HG03442 (cell line): ENCODE measurements around the gene HS2ST1.

Experiments used
- ATAC-seq: cut with Tn5 transposase; IDR thresholded peaks from one replicate; pipeline ENCODE4 v1.9.1; 2021; ENCODE audit warnings: mild to moderate bottlenecking, moderate library complexity; ENCODE audit not compliant: unreplicated experiment

HS2ST1 gene

DNA sequence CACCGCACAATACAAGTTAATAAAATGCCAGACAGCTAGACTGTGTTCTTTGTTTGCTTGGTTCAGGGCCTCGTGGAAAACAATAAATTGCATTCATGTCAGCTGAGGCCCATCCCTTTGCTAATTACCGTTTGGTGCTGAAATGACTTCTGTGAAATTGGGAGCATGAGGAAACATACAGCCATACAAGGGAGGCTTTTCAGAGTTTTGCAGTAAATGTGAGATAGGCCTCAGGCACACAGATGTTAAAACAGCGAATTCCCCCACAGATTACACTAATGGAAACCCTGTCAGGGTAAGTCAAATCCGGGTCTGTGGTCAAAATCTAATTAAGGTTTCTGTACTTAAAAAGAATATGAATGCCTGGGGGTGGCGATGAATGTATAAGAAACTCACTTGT lies 240.7 kb downstream of the HS2ST1 start:
- no peak for ATAC-seq

DNA sequence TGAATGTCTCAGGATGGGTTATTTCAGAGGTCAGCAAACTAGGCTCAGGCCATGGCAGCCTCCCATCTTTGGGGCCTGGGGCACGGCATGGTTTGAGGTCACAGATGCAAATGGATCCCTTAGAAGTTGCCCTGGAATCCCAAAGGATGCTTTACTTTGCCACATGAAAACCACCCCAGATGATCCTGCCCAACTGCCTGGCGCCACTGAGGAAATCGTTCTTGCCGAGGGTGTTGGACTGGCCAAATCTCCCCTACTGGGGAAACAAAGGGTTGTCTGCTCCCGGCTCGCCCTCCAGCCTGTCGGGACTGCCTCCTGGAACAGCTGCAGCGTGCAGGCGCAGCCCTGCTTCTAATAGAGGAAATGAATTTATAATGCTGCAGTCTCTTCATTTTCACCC lies 241.2 kb downstream of the HS2ST1 start:
- ATAC-seq = no peak

DNA sequence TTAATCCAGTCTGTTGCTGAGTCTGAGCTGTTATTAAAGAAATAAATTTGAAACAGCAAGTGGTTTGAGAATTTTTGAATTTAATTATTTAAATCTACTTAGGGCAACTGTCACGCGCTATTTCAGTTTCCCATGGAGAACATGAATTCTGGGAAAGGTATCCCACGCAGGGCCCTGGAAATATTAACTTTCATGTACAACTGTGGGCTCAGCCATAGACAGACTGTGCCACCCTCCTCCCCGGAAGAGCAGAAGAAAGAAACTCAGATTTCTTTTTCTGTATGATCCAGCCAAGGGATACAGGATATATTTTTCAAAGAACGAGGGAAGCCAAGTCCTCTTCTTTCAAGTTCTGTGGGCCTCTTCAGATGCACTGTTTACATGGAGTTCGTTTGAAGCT lies 241.7 kb downstream of the HS2ST1 start:
- no peak for ATAC-seq

DNA sequence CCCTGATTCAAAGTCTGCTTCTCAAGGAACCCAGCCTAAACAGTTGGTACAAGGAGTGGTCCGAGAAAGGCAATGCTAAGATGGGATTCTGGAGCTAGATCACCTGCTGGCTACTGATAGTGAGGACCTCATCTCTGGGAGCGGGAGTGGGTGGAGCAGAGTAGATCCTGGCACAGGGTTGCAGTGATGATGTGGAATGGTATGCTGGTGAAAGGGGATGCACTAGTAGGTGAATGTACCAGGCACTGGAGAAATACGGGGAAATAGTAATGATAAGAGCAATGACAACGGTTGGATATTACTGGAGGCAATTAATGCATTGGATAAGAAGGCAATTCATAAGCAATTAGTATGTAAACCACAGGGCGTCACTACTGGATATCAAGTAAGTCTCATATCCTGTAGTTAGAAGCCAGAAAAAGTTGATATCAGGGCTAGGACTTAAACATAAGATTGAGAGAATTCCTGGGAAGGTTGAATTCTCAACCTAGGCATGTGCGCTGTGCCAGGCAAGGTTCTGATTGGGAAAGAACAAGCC lies 245.0 kb downstream of the HS2ST1 start:
- no peak for ATAC-seq
